Right lobe of liver (tissue), 4 donors: ENCODE measurements around the gene TCF4.

Experiments used
- CTCF ChIP-seq, 4 donors: fragments of 200-600 bp in 3 of 4; fragments of 450-650 bp in 1 of 4; IDR thresholded peaks; one replicate each; pipeline versions ENCODE4 v1.5.1 to v1.8.0; 2016 to 2022; ENCODE audit warnings: antibody characterized with exemption in 4 of 4, mild to moderate bottlenecking in 2 of 4
- POLR2A ChIP-seq: fragments of 450-650 bp; IDR thresholded peaks from one replicate; pipeline ENCODE4 v1.6.1; 2017; ENCODE audit warnings: antibody characterized with exemption, mild to moderate bottlenecking
- donor health status: DM: no; HTN: no; CAD: no.
- donor health status: DM: no; HTN: no; CAD: no.
- donor health status: DM: no; HTN: yes; CAD: no.

GRCh38 chr18:55508651-55509050, 79.3 kb downstream of the TCF4 start:
- TF ChIP-seq POLR2A: no peak
- TF ChIP-seq CTCF (IDR thresholded peaks at IDR 0.05): no peak
